Measurements from ENCODE around the gene KRT3. TPM values are rescaled to one million over a fixed set of nuclear protein-coding genes. Genes with fewer than 3 reads are reported as not detected.

Gene KRT3
- total and polyA plus RNA-seq, 10 of the 15 experiments (the other 5 are each of a cell fraction or from before 2014, with no cell fraction given) = not detected

DNA sequence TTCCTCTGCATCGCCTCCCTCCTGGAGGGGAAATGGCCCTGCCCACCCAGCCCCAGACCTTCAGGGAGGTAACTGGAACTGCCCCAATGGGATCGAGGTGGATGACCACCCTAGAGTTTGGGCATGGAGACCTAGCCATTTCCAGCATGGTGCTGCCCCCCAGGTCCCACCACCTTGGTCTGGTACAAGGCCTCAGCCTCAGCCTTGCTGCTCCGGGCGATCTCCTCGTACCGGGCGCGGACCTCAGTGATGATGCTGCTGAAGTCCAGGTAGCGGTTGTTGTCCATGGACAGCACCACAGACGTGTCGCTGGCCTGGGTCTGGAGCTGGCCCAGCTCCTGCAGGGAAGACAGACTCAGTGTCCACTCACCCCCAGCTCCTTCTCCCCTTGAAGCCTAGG is 48.5 kb upstream of the KRT3 start (continued):
- TF ChIP-seq, protein P1, sequence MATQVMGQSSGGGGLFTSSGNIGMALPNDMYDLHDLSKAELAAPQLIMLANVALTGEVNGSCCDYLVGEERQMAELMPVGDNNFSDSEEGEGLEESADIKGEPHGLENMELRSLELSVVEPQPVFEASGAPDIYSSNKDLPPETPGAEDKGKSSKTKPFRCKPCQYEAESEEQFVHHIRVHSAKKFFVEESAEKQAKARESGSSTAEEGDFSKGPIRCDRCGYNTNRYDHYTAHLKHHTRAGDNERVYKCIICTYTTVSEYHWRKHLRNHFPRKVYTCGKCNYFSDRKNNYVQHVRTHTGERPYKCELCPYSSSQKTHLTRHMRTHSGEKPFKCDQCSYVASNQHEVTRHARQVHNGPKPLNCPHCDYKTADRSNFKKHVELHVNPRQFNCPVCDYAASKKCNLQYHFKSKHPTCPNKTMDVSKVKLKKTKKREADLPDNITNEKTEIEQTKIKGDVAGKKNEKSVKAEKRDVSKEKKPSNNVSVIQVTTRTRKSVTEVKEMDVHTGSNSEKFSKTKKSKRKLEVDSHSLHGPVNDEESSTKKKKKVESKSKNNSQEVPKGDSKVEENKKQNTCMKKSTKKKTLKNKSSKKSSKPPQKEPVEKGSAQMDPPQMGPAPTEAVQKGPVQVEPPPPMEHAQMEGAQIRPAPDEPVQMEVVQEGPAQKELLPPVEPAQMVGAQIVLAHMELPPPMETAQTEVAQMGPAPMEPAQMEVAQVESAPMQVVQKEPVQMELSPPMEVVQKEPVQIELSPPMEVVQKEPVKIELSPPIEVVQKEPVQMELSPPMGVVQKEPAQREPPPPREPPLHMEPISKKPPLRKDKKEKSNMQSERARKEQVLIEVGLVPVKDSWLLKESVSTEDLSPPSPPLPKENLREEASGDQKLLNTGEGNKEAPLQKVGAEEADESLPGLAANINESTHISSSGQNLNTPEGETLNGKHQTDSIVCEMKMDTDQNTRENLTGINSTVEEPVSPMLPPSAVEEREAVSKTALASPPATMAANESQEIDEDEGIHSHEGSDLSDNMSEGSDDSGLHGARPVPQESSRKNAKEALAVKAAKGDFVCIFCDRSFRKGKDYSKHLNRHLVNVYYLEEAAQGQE (IDR thresholded peaks at IDR 0.05; ENCODE audit: low read depth, low read length) = no peak
- TF ChIP-seq MYC (IDR thresholded peaks at IDR 0.05; ENCODE audit: insufficient read depth, insufficient read length, insufficient replicate concordance, low read length, severe bottlenecking) = no peak
- TF ChIP-seq ZNF384 (IDR thresholded peaks at IDR 0.05; ENCODE audit: borderline replicate concordance, low read depth, low read length) = no peak
- no peak for TF ChIP-seq CBFB (IDR thresholded peaks at IDR 0.05; ENCODE audit: low read depth)
- TF ChIP-seq ZBTB40 (IDR thresholded peaks at IDR 0.05; ENCODE audit: borderline replicate concordance) = no peak
- TF ChIP-seq TBL1XR1 (IDR thresholded peaks at IDR 0.05; ENCODE audit: low read depth, low read length) = no peak

All from GM12878 (cell line).